ENCODE measurements around the gene ACOX1.

ACOX1 gene

DNA sequence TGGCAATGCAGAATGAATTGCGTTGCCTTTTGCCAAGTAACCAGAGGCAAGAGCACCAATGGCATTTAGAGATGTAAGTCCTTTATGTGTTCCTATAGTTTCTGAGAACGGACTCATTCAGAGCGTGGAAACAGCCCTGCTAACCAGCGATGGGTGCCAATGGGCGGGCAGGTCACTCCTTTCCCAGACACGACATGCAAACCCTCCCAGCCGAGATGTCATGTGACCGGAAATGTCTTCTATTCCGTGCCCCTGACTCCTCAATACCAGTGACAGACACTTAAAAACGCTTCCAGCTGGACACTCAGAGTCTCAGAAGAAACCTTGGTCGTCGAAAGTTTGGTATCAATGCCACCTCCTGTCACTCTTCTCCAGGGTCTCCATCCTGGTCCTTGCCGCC lies 41.3 kb downstream of the ACOX1 start:
- TF ChIP-seq CREB1 (IDR thresholded peaks at IDR 0.05; ENCODE audit: low read depth) (no peak), USF1 (IDR thresholded peaks at IDR 0.05) (0 out of 2 replicates have a peak, but pooled peaks have one; percentile 18)

DNA sequence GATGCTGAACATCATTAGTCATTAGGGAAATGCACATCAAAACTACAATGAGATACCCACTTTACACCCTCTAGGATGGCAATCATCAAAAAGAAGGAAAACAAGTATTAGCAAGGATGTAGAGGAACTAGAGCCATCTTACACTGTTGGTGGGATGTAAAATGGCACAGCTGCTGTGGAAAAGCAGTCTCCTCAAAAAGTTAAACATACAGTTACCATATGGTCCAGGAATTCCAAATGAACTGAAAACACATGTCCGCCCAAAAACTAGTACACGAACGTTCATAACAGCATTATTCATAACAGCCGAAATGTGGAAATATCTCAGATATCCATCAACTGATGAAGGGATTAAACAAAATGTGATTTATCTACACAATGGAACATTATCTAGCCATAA lies 45.2 kb downstream of the ACOX1 start:
- TF ChIP-seq TCF12 (IDR thresholded peaks at IDR 0.05; ENCODE audit: low read depth), result no peak
- no peak for TF ChIP-seq REST (IDR thresholded peaks at IDR 0.05; ENCODE audit: low read depth)
- no peak for TF ChIP-seq TEAD4 (IDR thresholded peaks at IDR 0.05)
- no peak for TF ChIP-seq CEBPB (IDR thresholded peaks at IDR 0.05)
- TF ChIP-seq ZBTB7A (IDR thresholded peaks at IDR 0.05; ENCODE audit: low read depth), result no peak
- no peak for TF ChIP-seq CREB1 (IDR thresholded peaks at IDR 0.05; ENCODE audit: low read depth)
- no peak for TF ChIP-seq FOXM1 (IDR thresholded peaks at IDR 0.05; ENCODE audit: borderline replicate concordance, low read depth)
- TF ChIP-seq, protein P1, sequence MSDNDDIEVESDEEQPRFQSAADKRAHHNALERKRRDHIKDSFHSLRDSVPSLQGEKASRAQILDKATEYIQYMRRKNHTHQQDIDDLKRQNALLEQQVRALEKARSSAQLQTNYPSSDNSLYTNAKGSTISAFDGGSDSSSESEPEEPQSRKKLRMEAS (IDR thresholded peaks at IDR 0.05), result no peak
- TF ChIP-seq USF1 (IDR thresholded peaks at IDR 0.05), result no peak
- no peak for TF ChIP-seq YY1 (IDR thresholded peaks at IDR 0.05; ENCODE audit: low read depth)
- no peak for TF ChIP-seq EGR1 (IDR thresholded peaks at IDR 0.05)
- TF ChIP-seq TAF1 (IDR thresholded peaks at IDR 0.05; ENCODE audit: low read depth), result no peak
- no peak for TF ChIP-seq NFIC (IDR thresholded peaks at IDR 0.05)
- TF ChIP-seq RAD21 (IDR thresholded peaks at IDR 0.05; ENCODE audit: low read depth), result no peak
- TF ChIP-seq EP300 (IDR thresholded peaks at IDR 0.05; ENCODE audit: borderline replicate concordance), result no peak

DNA sequence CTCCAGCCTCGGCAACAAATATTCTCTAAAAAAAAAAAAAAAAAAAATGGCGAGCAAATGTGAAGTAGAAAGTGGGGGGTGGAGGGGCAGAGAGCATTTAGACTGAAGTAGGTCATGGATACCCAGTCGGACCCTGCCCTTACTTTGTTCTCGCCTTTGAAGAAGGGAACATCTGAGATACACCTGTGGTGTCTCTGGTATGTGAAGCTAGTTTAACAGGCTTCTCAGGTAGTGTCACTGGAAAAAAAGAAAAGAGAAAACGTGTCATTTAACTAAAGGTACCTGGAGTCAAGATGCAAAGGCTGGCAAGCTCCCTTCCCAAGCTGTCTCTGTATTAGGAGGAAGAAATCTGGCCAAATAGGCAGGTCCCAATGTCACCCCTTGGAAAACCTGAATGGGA lies 46.1 kb downstream of the ACOX1 start:
- no peak for TF ChIP-seq TCF12 (IDR thresholded peaks at IDR 0.05; ENCODE audit: low read depth)
- TF ChIP-seq REST (IDR thresholded peaks at IDR 0.05; ENCODE audit: low read depth), result no peak
- TF ChIP-seq RAD21 (IDR thresholded peaks at IDR 0.05; ENCODE audit: low read depth), result no peak
- TF ChIP-seq YY1 (IDR thresholded peaks at IDR 0.05; ENCODE audit: low read depth), result no peak
- TF ChIP-seq TAF1 (IDR thresholded peaks at IDR 0.05; ENCODE audit: low read depth), result no peak
- no peak for TF ChIP-seq CREB1 (IDR thresholded peaks at IDR 0.05; ENCODE audit: low read depth)
- TF ChIP-seq EGR1 (IDR thresholded peaks at IDR 0.05), result no peak
- TF ChIP-seq EP300 (IDR thresholded peaks at IDR 0.05; ENCODE audit: borderline replicate concordance), result no peak
- no peak for TF ChIP-seq FOXM1 (IDR thresholded peaks at IDR 0.05; ENCODE audit: borderline replicate concordance, low read depth)
- no peak for TF ChIP-seq NFIC (IDR thresholded peaks at IDR 0.05)
- no peak for TF ChIP-seq CEBPB (IDR thresholded peaks at IDR 0.05)
- TF ChIP-seq USF1 (IDR thresholded peaks at IDR 0.05), result no peak
- TF ChIP-seq, protein P1 (IDR thresholded peaks at IDR 0.05), result no peak
- TF ChIP-seq ZBTB7A (IDR thresholded peaks at IDR 0.05; ENCODE audit: low read depth), result no peak
- TF ChIP-seq TEAD4 (IDR thresholded peaks at IDR 0.05), result no peak

- TF ChIP-seq TAF1 (IDR thresholded peaks at IDR 0.05; ENCODE audit: low read depth), result no peak
Observed at GRCh38 chr17:75931062-75931461, 47.9 kb downstream of the ACOX1 start.

GRCh38 chr17:75927286-75927922 lies 51.6 kb downstream of the ACOX1 start:
- TF ChIP-seq RAD21 (IDR thresholded peaks at IDR 0.05; ENCODE audit: low read depth) (peak; percentile 53; the same call in 1 of the 2 replicates), ZBTB7A (IDR thresholded peaks at IDR 0.05; ENCODE audit: low read depth) (no peak)

- no peak for TF ChIP-seq NFIC (IDR thresholded peaks at IDR 0.05)
Observed at GRCh38 chr17:75926456-75926855, 52.5 kb downstream of the ACOX1 start.

Data from Ishikawa (cell line).